HepG2 (cell line): Measurements from ENCODE around the gene KRTDAP. TPM values are rescaled to one million over a fixed set of nuclear protein-coding genes. Genes with fewer than 3 reads are reported as not detected.

Experiments used
- CREB1 ChIP-seq, 2 experiments: fragments of 450-650 bp in 1 of 2; IDR thresholded peaks; 2 replicates each; pipeline ENCODE4 v1.6.1; 2016 to 2017; ENCODE audit warnings: control low read depth in 1 of 2, mild to moderate bottlenecking in 1 of 2, missing compliant biosample characterization in 1 of 2, missing genetic modification characterization in 1 of 2
- GPN1 ChIP-seq: sonication (generic); formaldehyde crosslinking; IDR thresholded peaks from 2 replicates; pipeline ENCODE4 v1.5.1; 2020; ENCODE audit warnings: missing genetic modification reagents, borderline replicate concordance
- GTF3A ChIP-seq: sonication (generic); formaldehyde crosslinking; conservative IDR thresholded peaks from 2 replicates; pipeline ENCODE4 v1.4.0; 2020; ENCODE audit warnings: mild to moderate bottlenecking, missing genetic modification reagents
- HCFC1 ChIP-seq: fragments of 150-350 bp; IDR thresholded peaks from 2 replicates; pipeline ENCODE4 v1.6.1; 2014; ENCODE audit warnings: low read depth, low read length
- KLF15 ChIP-seq: sonication (generic); formaldehyde crosslinking; IDR thresholded peaks from 2 replicates; pipeline ENCODE4 v1.8.1; 2023; ENCODE audit warnings: borderline replicate concordance, mild to moderate bottlenecking, inconsistent platforms, missing genetic modification reagents, mixed read lengths
- NONO ChIP-seq, 2 experiments: fragments of 450-650 bp in 1 of 2; sonication (generic) in 1 of 2; formaldehyde crosslinking in 1 of 2; IDR thresholded peaks in 1 of 2; conservative IDR thresholded peaks in 1 of 2; 2 replicates each; pipeline versions ENCODE4 v1.6.1 to v1.8.0; 2017 to 2022; ENCODE audit warnings: mild to moderate bottlenecking in 1 of 2, missing genetic modification reagents in 1 of 2, moderate library complexity in 1 of 2
- NR2F1 ChIP-seq, 2 experiments: fragments of 450-650 bp in 1 of 2; formaldehyde crosslinking in 1 of 2; IDR thresholded peaks; 2 replicates each; pipeline versions ENCODE4 v1.5.0 to v1.6.1; 2016 to 2020; ENCODE audit warnings: mild to moderate bottlenecking in 1 of 2, missing compliant biosample characterization in 1 of 2, missing genetic modification reagents in 1 of 2, moderate library complexity in 1 of 2
- POLR2A ChIP-seq, 2 experiments: IDR thresholded peaks; 2 replicates each; pipeline ENCODE4 v1.6.1; 2011; ENCODE audit warnings: low read depth in 2 of 2, low read length in 2 of 2, mild to moderate bottlenecking in 1 of 2, moderate library complexity in 1 of 2; ENCODE audit not compliant: insufficient read depth in 1 of 2
- RCOR2 ChIP-seq: IDR thresholded peaks from 2 replicates; pipeline ENCODE4 v1.6.1; 2016; ENCODE audit warnings: missing biosample characterization, missing genetic modification reagents
- RXRB ChIP-seq: IDR thresholded peaks from 2 replicates; pipeline ENCODE4 v1.6.1; 2016; ENCODE audit warnings: borderline replicate concordance, missing genetic modification reagents, missing compliant biosample characterization
- SOX6 ChIP-seq, 2 experiments: fragments of 450-650 bp in 1 of 2; sonication (generic) in 1 of 2; formaldehyde crosslinking in 1 of 2; IDR thresholded peaks; 2 replicates each; pipeline versions ENCODE4 v1.4.0 to v1.6.1; 2017 to 2020; ENCODE audit warnings: antibody characterized with exemption in 1 of 2, mild to moderate bottlenecking in 1 of 2, missing genetic modification reagents in 1 of 2
- TERF1 ChIP-seq: sonication (generic); formaldehyde crosslinking; IDR thresholded peaks from 2 replicates; pipeline ENCODE4 v1.8.0; 2022; ENCODE audit warnings: mild to moderate bottlenecking, missing genetic modification reagents, moderate library complexity
- ZBTB20 ChIP-seq: sonication (generic); formaldehyde crosslinking; IDR thresholded peaks from 2 replicates; pipeline ENCODE4 v1.8.1; 2023; ENCODE audit warnings: missing genetic modification reagents, low read depth, mild to moderate bottlenecking, borderline replicate concordance
- ZBTB42 ChIP-seq: sonication (generic); formaldehyde crosslinking; IDR thresholded peaks from 2 replicates; pipeline ENCODE4 v1.5.0; 2020; ENCODE audit warnings: mild to moderate bottlenecking, missing genetic modification reagents
- ZNF232 ChIP-seq: sonication (generic); formaldehyde crosslinking; IDR thresholded peaks from 2 replicates; pipeline ENCODE4 v1.4.0; 2020; ENCODE audit warnings: missing genetic modification reagents, borderline replicate concordance
- ZNF251 ChIP-seq: sonication (generic); formaldehyde crosslinking; IDR thresholded peaks from 2 replicates; pipeline ENCODE4 v1.9.0; 2021; ENCODE audit warnings: mild to moderate bottlenecking, missing genetic modification reagents
- ZNF503 ChIP-seq: sonication (generic); formaldehyde crosslinking; IDR thresholded peaks from 2 replicates; pipeline ENCODE4 v1.4.0; 2020; ENCODE audit warnings: missing genetic modification reagents
- ZNF574 ChIP-seq: sonication (generic); formaldehyde crosslinking; IDR thresholded peaks from 2 replicates; pipeline ENCODE4 v1.4.0; 2020; ENCODE audit warnings: missing genetic modification reagents
- ZNF770 ChIP-seq: sonication (generic); formaldehyde crosslinking; IDR thresholded peaks from 2 replicates; pipeline ENCODE4 v1.5.0; 2020; ENCODE audit warnings: mild to moderate bottlenecking, missing genetic modification reagents
- polyA plus RNA-seq, 8 experiments: library from polyadenylated mRNA; depleted of rRNA in 3 of 8; stranded (reverse) in 7 of 8; unstranded in 1 of 8; fragments of >200 nt; fragmentation: Illumina TruSeq in 4 of 8; extraction: Trizol in 4 of 8; gene quantifications; 2 replicates each; pipeline versions ENCODE4 v1.2.1 to v1.2.3, GENCODE V29; 2011 to 2016; ENCODE audit warnings: low read depth in 4 of 8, missing spikeins in 1 of 8, mixed read lengths in 1 of 8; ENCODE audit not compliant: insufficient read depth in 1 of 8
- total RNA-seq, 5 experiments: library from RNA; depleted of rRNA; stranded (reverse); fragments of >200 nt; fragmentation: Illumina TruSeq; extraction: Trizol; gene quantifications; 2 replicates each; pipeline ENCODE4 v1.2.3, GENCODE V29; 2016; ENCODE audit warnings: low read depth in 1 of 5

KRTDAP gene
- total and polyA plus RNA-seq, 2 of the 13 experiments (the other 11 are each of a cell fraction or from before 2014, with no cell fraction given), result 0.86 to 1.5 TPM

DNA sequence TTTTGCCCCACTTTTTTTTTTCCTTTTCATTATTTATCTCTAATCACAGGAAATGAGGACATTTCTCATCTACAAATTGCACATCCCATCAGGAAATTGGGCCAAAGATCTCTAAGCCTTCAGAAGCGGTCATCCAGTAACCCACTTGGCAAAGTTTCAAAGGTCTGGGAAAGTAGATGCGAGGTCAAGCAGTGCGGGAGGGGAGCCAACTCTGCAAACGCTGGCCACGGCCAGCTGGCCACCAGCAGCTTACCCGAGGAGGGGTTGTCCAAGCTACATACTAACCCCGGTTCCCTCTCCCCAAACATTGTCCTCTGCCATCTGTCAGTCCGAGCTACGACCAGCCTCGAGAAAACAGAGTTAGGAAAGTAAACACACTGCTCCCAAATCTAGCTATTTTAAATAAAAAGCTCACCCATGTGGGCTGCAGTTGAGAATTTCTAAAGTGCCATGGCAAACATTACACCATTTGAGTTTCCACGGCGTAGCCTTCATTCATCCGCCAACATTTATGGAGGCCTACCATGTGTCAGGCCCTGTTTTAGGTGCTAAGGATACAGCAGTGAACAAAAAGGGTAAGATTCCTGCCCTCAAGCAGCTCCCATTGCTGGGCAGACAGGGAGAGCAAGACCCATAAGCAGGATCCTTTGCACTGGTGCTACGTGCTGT, 30.7 kb downstream of the KRTDAP start (continued):
- TF ChIP-seq ZNF574 (CRISPR knock-in tag), result 0 out of 2 replicates have a peak, but pooled peaks have one; percentile 0
- TF ChIP-seq ZBTB20 (CRISPR knock-in tag), result no peak
- TF ChIP-seq SOX6 (IDR thresholded peaks at IDR 0.05), result no peak
- no peak for TF ChIP-seq SOX6 (CRISPR knock-in tag; IDR thresholded peaks at IDR 0.05)
- no peak for TF ChIP-seq ZNF232 (CRISPR knock-in tag)
- no peak for TF ChIP-seq RCOR2 (CRISPR knock-in tag)
- no peak for TF ChIP-seq CREB1 (IDR thresholded peaks at IDR 0.05)
- TF ChIP-seq CREB1 (CRISPR knock-in tag; IDR thresholded peaks at IDR 0.05), result no peak
- TF ChIP-seq POLR2A (IDR thresholded peaks at IDR 0.05; ENCODE audit: insufficient read depth in 1 of 2, low read depth in 2 of 2, low read length in 2 of 2), result peak in 1 of 2 experiments; percentile 46; a peak in 2 of 4 replicates
- TF ChIP-seq GPN1 (CRISPR knock-in tag), result no peak
- TF ChIP-seq ZNF770, result no peak
- peak; percentile 98 for TF ChIP-seq RXRB (CRISPR knock-in tag)
- TF ChIP-seq KLF15 (CRISPR knock-in tag), result no peak
- TF ChIP-seq GTF3A, result no peak
- TF ChIP-seq NR2F1 (CRISPR knock-in tag; IDR thresholded peaks at IDR 0.05), result peak; percentile 58 to 71
- TF ChIP-seq ZBTB42 (CRISPR knock-in tag), result no peak
- TF ChIP-seq ZNF251 (CRISPR knock-in tag), result no peak
- TF ChIP-seq NONO (IDR thresholded peaks at IDR 0.05), result no peak
- no peak for TF ChIP-seq NONO (CRISPR knock-in tag; conservative IDR thresholded peaks at IDR 0.05)
- TF ChIP-seq HCFC1, result no peak
- TF ChIP-seq ZNF503 (CRISPR knock-in tag), result no peak
- no peak for TF ChIP-seq TERF1
